Esophagus muscularis mucosa (tissue), 4 donors: ENCODE results near the gene DISC1.

ENCODE experiments used
- EP300 ChIP-seq: sonication (generic); formaldehyde crosslinking; IDR thresholded peaks from one replicate; pipeline ENCODE4 v1.6.1; 2017; ENCODE audit warnings: antibody characterized with exemption
- POLR2A ChIP-seq: fragments of 450-650 bp; IDR thresholded peaks from one replicate; pipeline ENCODE4 v1.6.1; 2017; ENCODE audit warnings: antibody characterized with exemption, moderate library complexity, mild to moderate bottlenecking, low read depth
- TF ChIP-seq, protein P1 (sequence below), 3 experiments: fragments of 200-600 bp in 2 of 3; fragments of 450-650 bp in 1 of 3; sonication (generic) in 2 of 3; IDR thresholded peaks; one replicate each; pipeline ENCODE4 v1.5.1; 2017 to 2019; ENCODE audit warnings: antibody characterized with exemption in 3 of 3, mild to moderate bottlenecking in 2 of 3, moderate library complexity in 1 of 3

- TF ChIP-seq, protein P1, sequence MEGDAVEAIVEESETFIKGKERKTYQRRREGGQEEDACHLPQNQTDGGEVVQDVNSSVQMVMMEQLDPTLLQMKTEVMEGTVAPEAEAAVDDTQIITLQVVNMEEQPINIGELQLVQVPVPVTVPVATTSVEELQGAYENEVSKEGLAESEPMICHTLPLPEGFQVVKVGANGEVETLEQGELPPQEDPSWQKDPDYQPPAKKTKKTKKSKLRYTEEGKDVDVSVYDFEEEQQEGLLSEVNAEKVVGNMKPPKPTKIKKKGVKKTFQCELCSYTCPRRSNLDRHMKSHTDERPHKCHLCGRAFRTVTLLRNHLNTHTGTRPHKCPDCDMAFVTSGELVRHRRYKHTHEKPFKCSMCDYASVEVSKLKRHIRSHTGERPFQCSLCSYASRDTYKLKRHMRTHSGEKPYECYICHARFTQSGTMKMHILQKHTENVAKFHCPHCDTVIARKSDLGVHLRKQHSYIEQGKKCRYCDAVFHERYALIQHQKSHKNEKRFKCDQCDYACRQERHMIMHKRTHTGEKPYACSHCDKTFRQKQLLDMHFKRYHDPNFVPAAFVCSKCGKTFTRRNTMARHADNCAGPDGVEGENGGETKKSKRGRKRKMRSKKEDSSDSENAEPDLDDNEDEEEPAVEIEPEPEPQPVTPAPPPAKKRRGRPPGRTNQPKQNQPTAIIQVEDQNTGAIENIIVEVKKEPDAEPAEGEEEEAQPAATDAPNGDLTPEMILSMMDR (IDR thresholded peaks at IDR 0.05), result no peak
- no peak for TF ChIP-seq POLR2A
- TF ChIP-seq EP300, result no peak
These were observed 312.1 kb downstream of the DISC1 start for GRCh38 chr1:231938711-231939110.
